ENCODE results near the gene MRPS9.

- TF ChIP-seq BHLHE40 (IDR thresholded peaks at IDR 0.05; ENCODE audit: low read length) (no peak), PAWR (CRISPR knock-in tag; IDR thresholded peaks at IDR 0.05; ENCODE audit: borderline replicate concordance) (no peak)
Observed at GRCh38 chr2:105121434-105121833, 83.6 kb downstream of the MRPS9 start.

All from HepG2 (cell line).